Smooth muscle cell (in vitro differentiated cells): ENCODE measurements around the gene PRKRIP1. TPM values are rescaled to one million over a fixed set of nuclear protein-coding genes. Genes with fewer than 3 reads are reported as not detected.

Source experiments
- DNase-seq: peaks from one replicate; lab custom pipeline; 2025; ENCODE audit not compliant: unreplicated experiment; lab: John Stamatoyannopoulos, UW
- H2AFZ ChIP-seq: fragments of 200-600 bp; sonication (generic); 2 replicates; pipeline ENCODE4 v1.6.0; 2016; ENCODE audit warnings: antibody characterized with exemption, low read depth, mild to moderate bottlenecking
- H3F3A ChIP-seq: fragments of 200-600 bp; sonication (generic); 2 replicates; pipeline ENCODE4 v1.6.0; 2017; ENCODE audit warnings: antibody characterized with exemption, low read depth
- H3K27ac ChIP-seq: fragments of 200-600 bp; sonication (generic); 2 replicates; pipeline ENCODE4 v1.5.1; 2016; ENCODE audit warnings: low read depth, mild to moderate bottlenecking
- H3K27me3 ChIP-seq: fragments of 200-600 bp; sonication (generic); 2 replicates; pipeline ENCODE4 v1.6.1; 2016; ENCODE audit warnings: low read depth, mild to moderate bottlenecking
- H3K36me3 ChIP-seq: fragments of 200-600 bp; sonication (generic); 2 replicates; pipeline ENCODE4 v1.5.1; 2016; ENCODE audit warnings: low read depth
- H3K4me1 ChIP-seq: fragments of 200-600 bp; sonication (generic); 2 replicates; pipeline ENCODE4 v1.5.1; 2016; ENCODE audit warnings: low read depth
- H3K4me2 ChIP-seq: fragments of 200-600 bp; sonication (generic); 2 replicates; pipeline ENCODE4 v1.6.0; 2016; ENCODE audit warnings: mild to moderate bottlenecking
- H3K4me3 ChIP-seq: fragments of 200-600 bp; sonication (generic); 2 replicates; pipeline ENCODE4 v1.5.1; 2016; ENCODE audit warnings: mild to moderate bottlenecking
- H3K79me2 ChIP-seq: fragments of 200-600 bp; sonication (generic); 2 replicates; pipeline ENCODE4 v1.6.0; 2016; ENCODE audit warnings: low read depth, mild to moderate bottlenecking
- H3K9ac ChIP-seq: fragments of 200-600 bp; sonication (generic); 2 replicates; pipeline ENCODE4 v1.6.0; 2016; ENCODE audit warnings: low read depth
- H3K9me3 ChIP-seq: fragments of 200-600 bp; sonication (generic); replicated peaks from 2 replicates; pipeline ENCODE4 v1.5.1; 2016; ENCODE audit warnings: low read depth
- H4K20me1 ChIP-seq: fragments of 200-600 bp; sonication (generic); 2 replicates; pipeline ENCODE4 v1.6.0; 2016; ENCODE audit warnings: low read depth
- CTCF ChIP-seq: fragments of 200-600 bp; sonication (generic); IDR thresholded peaks from 2 replicates; pipeline ENCODE4 v1.5.1; 2017; ENCODE audit warnings: borderline replicate concordance, mild to moderate bottlenecking, antibody characterized with exemption; ENCODE audit not compliant: insufficient read depth, poor library complexity, severe bottlenecking
- WGBS: methylation state at CpG from one replicate; pipeline ENCODE4 v1.1.7; 2016; ENCODE audit warnings: low lambda C conversion rate; 5-methylcytosine and 5-hydroxymethylcytosine counted together
- polyA plus RNA-seq: library from polyadenylated mRNA; unstranded; fragments of >200 nt; fragmentation: Nextera tagmentation; extraction: Ambion mirVana; gene quantifications from 2 replicates; pipeline ENCODE4 v1.2.1, GENCODE V29; 2016
- total RNA-seq: library from RNA; depleted of rRNA; stranded (reverse); fragments of >200 nt; gene quantifications from 2 replicates; pipeline ENCODE4 v1.2.3, GENCODE V29; 2014

PRKRIP1 gene
- total and polyA plus RNA-seq, 2 experiments from 2014 or later, result 14.3 to 34.5 TPM

- no peaks in the 10 kb centered on the region for H3K4me1 ChIP-seq
- TF ChIP-seq CTCF, result no peak
Observed at GRCh38 chr7:102389810-102390209, 6.4 kb upstream of the PRKRIP1 start.

GRCh38 chr7:102390697-102391484 is 5.3 kb upstream of the PRKRIP1 start:
- no peaks in the 10 kb centered on the region for H3K79me2 ChIP-seq
- no peaks in the 10 kb centered on the region for H3K27me3 ChIP-seq
- H3K36me3 ChIP-seq, result no peaks in the 10 kb centered on the region
- no peak overlapping the region for H3K9ac ChIP-seq
- no peak overlapping the region for H2AFZ ChIP-seq
- peak; percentile 75 for TF ChIP-seq CTCF
- H3K4me1 ChIP-seq, result no peaks in the 10 kb centered on the region
- H3K27ac ChIP-seq, result no peak overlapping the region
- H3K9me3 ChIP-seq, result no peaks in the 10 kb centered on the region
- H3K4me2 ChIP-seq, result no peak overlapping the region
- H4K20me1 ChIP-seq, result peaks cover 8% of the 10 kb centered on the region
- WGBS, result 77% methylated on average over 12 of the region's 12 CpGs
- peak; percentile 33 for DNase-seq
- H3K4me3 ChIP-seq, result no peak overlapping the region
- peaks cover 17% of the 10 kb centered on the region for H3F3A ChIP-seq

More at GRCh38 chr7:102389810-102390209, 6.4 kb upstream of the PRKRIP1 start:
- no peaks in the 10 kb centered on the region for H3K79me2 ChIP-seq
- no peak overlapping the region for H3K4me3 ChIP-seq
- no peak overlapping the region for H3K9ac ChIP-seq
- H4K20me1 ChIP-seq, result peaks cover 12% of the 10 kb centered on the region
- no peaks in the 10 kb centered on the region for H3K27me3 ChIP-seq
- H3K4me2 ChIP-seq, result no peak overlapping the region
- no peak for DNase-seq
- no peaks in the 10 kb centered on the region for H3K36me3 ChIP-seq
- no peak overlapping the region for H2AFZ ChIP-seq
- WGBS, result 98% methylated on average over 3 of the region's 3 CpGs
- H3F3A ChIP-seq, result peaks cover 7% of the 10 kb centered on the region
- H3K27ac ChIP-seq, result no peak overlapping the region
- no peaks in the 10 kb centered on the region for H3K9me3 ChIP-seq

- Histone ChIP-seq H3K27me3 (no peaks in the 10 kb centered on the region), H2AFZ (no peak overlapping the region), H3K9ac (no peak overlapping the region), H3K4me3 (no peak overlapping the region), H3K27ac (no peak overlapping the region), H3F3A (peaks cover 17% of the 10 kb centered on the region), H4K20me1 (peaks cover 8% of the 10 kb centered on the region), H3K79me2 (peaks cover 6% of the 10 kb centered on the region), H3K9me3 (no peaks in the 10 kb centered on the region), H3K36me3 (no peaks in the 10 kb centered on the region), H3K4me1 (no peaks in the 10 kb centered on the region), H3K4me2 (no peak overlapping the region)
- no peak for TF ChIP-seq CTCF
- DNase-seq, result no peak
- WGBS, result 100% methylated on average over 1 of the region's 1 CpG
Observed at GRCh38 chr7:102392330-102392729, 3.8 kb upstream of the PRKRIP1 start.

GRCh38 chr7:102393467-102393866 is 2.7 kb upstream of the PRKRIP1 start:
- Histone ChIP-seq H3K27me3 (no peaks in the 10 kb centered on the region), H3K9ac (no peak overlapping the region), H3K4me3 (no peak overlapping the region), H3K9me3 (no peaks in the 10 kb centered on the region), H3K27ac (peak overlapping the region; percentile 47), H3K36me3 (no peaks in the 10 kb centered on the region), H2AFZ (no peak overlapping the region), H3K4me2 (no peak overlapping the region), H3K4me1 (no peaks in the 10 kb centered on the region), H4K20me1 (peaks cover 8% of the 10 kb centered on the region), H3F3A (peaks cover 17% of the 10 kb centered on the region), H3K79me2 (peaks cover 8% of the 10 kb centered on the region)
- 54% methylated on average over 9 of the region's 9 CpGs for WGBS
- TF ChIP-seq CTCF, result no peak
- no peak for DNase-seq
